A673 (cell line): ENCODE data around the gene GID4. TPM values are rescaled to one million over a fixed set of nuclear protein-coding genes. Genes with fewer than 3 reads are reported as not detected.

Experiments
- BruUV-seq: library from RNA; stranded (reverse); fragments of 400-500 nt; replicated peaks from 2 replicates; lab custom pipeline; 2021; lab: Mats Ljungman, UMichigan
- CTCF ChIA-PET: fragments of 300-600 bp; sonication (Branson Sonifier 250); formaldehyde crosslinking; loops from one replicate; lab custom pipeline; 2022; ENCODE audit warnings: antibody characterized with exemption; lab: Charles Lee
- POLR2A ChIA-PET: fragments of 300-600 bp; sonication (Branson Sonifier 250); formaldehyde crosslinking; loops from one replicate; lab custom pipeline; 2022; ENCODE audit warnings: antibody characterized with exemption; ENCODE audit not compliant: low non-redundant PET; lab: Charles Lee
- DNase-seq: peaks from one replicate; pipeline ENCODE4 v3.0.0-alpha.2; 2015; ENCODE audit warnings: low spot score
- H3K27ac ChIP-seq: fragments of 200-600 bp; sonication (generic); 2 replicates; pipeline ENCODE4 v1.5.1; 2016; ENCODE audit warnings: mixed run types, low read depth, mild to moderate bottlenecking, mixed read lengths, antibody characterized with exemption, low read length; ENCODE audit not compliant: poor library complexity, severe bottlenecking
- H3K27me3 ChIP-seq: fragments of 200-600 bp; sonication (generic); replicated peaks from 2 replicates; pipeline ENCODE4 v1.6.1; 2017; ENCODE audit warnings: mixed run types, low read depth, mild to moderate bottlenecking, mixed read lengths, antibody characterized with exemption, low read length; ENCODE audit not compliant: insufficient read depth, poor library complexity
- H3K36me3 ChIP-seq: fragments of 200-600 bp; sonication (generic); 2 replicates; pipeline ENCODE4 v1.6.1; 2016; ENCODE audit warnings: mixed run types, mild to moderate bottlenecking, mixed read lengths, antibody characterized with exemption, low read length; ENCODE audit not compliant: insufficient read depth, poor library complexity, severe bottlenecking
- H3K4me1 ChIP-seq: fragments of 200-600 bp; sonication (generic); 2 replicates; pipeline ENCODE4 v1.6.1; 2017; ENCODE audit warnings: mixed run types, mild to moderate bottlenecking, mixed read lengths, antibody characterized with exemption, low read length; ENCODE audit not compliant: insufficient read depth, poor library complexity, severe bottlenecking
- H3K4me3 ChIP-seq: fragments of 200-600 bp; sonication (generic); 2 replicates; pipeline ENCODE4 v1.5.1; 2016; ENCODE audit warnings: low read depth, mixed run types, mild to moderate bottlenecking, mixed read lengths, low read length; ENCODE audit not compliant: poor library complexity, severe bottlenecking
- H3K9me3 ChIP-seq: fragments of 200-600 bp; sonication (generic); 2 replicates; pipeline ENCODE4 v1.6.1; 2016; ENCODE audit warnings: mixed run types, low read depth, mild to moderate bottlenecking, mixed read lengths, antibody characterized with exemption, low read length; ENCODE audit not compliant: poor library complexity, severe bottlenecking
- CTCF ChIP-seq: fragments of 300-800, 200-600 bp; sonication (generic); conservative IDR thresholded peaks from 2 replicates; pipeline ENCODE4 v1.5.1; 2017; ENCODE audit warnings: low read depth, mild to moderate bottlenecking, antibody characterized with exemption, low read length, moderate library complexity, mixed read lengths
- EZH2 ChIP-seq: fragments of 200-600 bp; sonication (generic); IDR thresholded peaks from 2 replicates; pipeline ENCODE4 v1.6.1; 2017; ENCODE audit warnings: borderline replicate concordance, low read depth, mild to moderate bottlenecking, mixed read lengths, antibody characterized with exemption, low read length; ENCODE audit not compliant: poor library complexity, severe bottlenecking
- intact Hi-C: fragments of 100-400 bp; cut with micrococcal nuclease; formaldehyde crosslinking; loops from one replicate; pipeline ENCODE4 v1.10.0; 2022; ENCODE audit not compliant: unreplicated experiment
- total RNA-seq: library from RNA; stranded (reverse); gene quantifications from 2 replicates; pipeline ENCODE4 v1.2.3, GENCODE V29; 2021

GID4 gene
- total RNA-seq, 1 experiment from 2014 or later, result 14.0 TPM

GRCh38 chr17:18100616-18101015 lies 61.4 kb downstream of the GID4 start:
- Histone ChIP-seq H3K4me1 (no peaks in the 10 kb centered on the region), H3K27me3 (no peaks in the 10 kb centered on the region), H3K36me3 (peaks cover 28% of the 10 kb centered on the region), H3K27ac (no peak overlapping the region), H3K4me3 (no peak overlapping the region), H3K9me3 (no peaks in the 10 kb centered on the region)
- TF ChIP-seq EZH2 (no peak), CTCF (no peak)
- no TSS peak for BruUV-seq
- CTCF ChIA-PET, result no interaction called here
- intact Hi-C loops, result no loop called here
- POLR2A ChIA-PET, result no interaction called here
- no peak for DNase-seq

- intact Hi-C loops, result no loop called here
- ChIA-PET POLR2A (interaction anchor here (0.5 kb wide), 1 partner anchor 1109 kb away, joined by 4 read pairs; no protein-coding TSS in a partner anchor), CTCF (no interaction called here)
- TF ChIP-seq CTCF (no peak), EZH2 (no peak)
- no TSS peak for BruUV-seq
- Histone ChIP-seq H3K27ac (no peak overlapping the region), H3K4me3 (no peak overlapping the region), H3K4me1 (no peaks in the 10 kb centered on the region), H3K36me3 (peaks cover 19% of the 10 kb centered on the region), H3K9me3 (no peaks in the 10 kb centered on the region), H3K27me3 (no peaks in the 10 kb centered on the region)
- no peak for DNase-seq
Measured at GRCh38 chr17:18101828-18102227, 62.6 kb downstream of the GID4 start.

GRCh38 chr17:18102640-18103039 lies 63.4 kb downstream of the GID4 start:
- Histone ChIP-seq H3K4me1 (no peaks in the 10 kb centered on the region), H3K4me3 (no peak overlapping the region), H3K27me3 (no peaks in the 10 kb centered on the region), H3K9me3 (no peaks in the 10 kb centered on the region), H3K36me3 (peaks cover 20% of the 10 kb centered on the region), H3K27ac (no peak overlapping the region)
- DNase-seq, result no peak
- POLR2A ChIA-PET, result no interaction called here
- BruUV-seq, result no TSS peak
- intact Hi-C loops, result no loop called here
- CTCF ChIA-PET, result no interaction called here
- TF ChIP-seq CTCF (no peak), EZH2 (no peak)
